RWPE1 (cell line): ENCODE measurements around the gene LRRN4CL.
A peak's percentile ranks its signal among the peaks of the same experiment; 100 is the strongest.

ENCODE experiments used
- CTCF ChIA-PET: fragments of 350-600 bp; sonication (Branson Sonifier 250); formaldehyde crosslinking; extraction: SDS; loops from one replicate; lab custom pipeline; 2021; lab: Yijun Ruan, JAX
- POLR2A ChIA-PET: fragments of 400-600 bp; formaldehyde crosslinking; extraction: SDS; loops from one replicate; lab custom pipeline; 2020; ENCODE audit warnings: antibody characterized with exemption; ENCODE audit not compliant: low non-redundant PET; lab: Yijun Ruan, JAX
- DNase-seq: peaks from one replicate; pipeline ENCODE4 v3.0.0; 2012; ENCODE audit warnings: low spot score
- H3K27ac ChIP-seq: fragments of 450-650 bp; 2 replicates; pipeline ENCODE4 v1.5.1; 2017
- CTCF ChIP-seq: fragments of 450-650 bp; conservative IDR thresholded peaks from 2 replicates; pipeline ENCODE4 v1.5.1; 2017; ENCODE audit warnings: low read depth, mild to moderate bottlenecking

The LRRN4CL gene

DNA sequence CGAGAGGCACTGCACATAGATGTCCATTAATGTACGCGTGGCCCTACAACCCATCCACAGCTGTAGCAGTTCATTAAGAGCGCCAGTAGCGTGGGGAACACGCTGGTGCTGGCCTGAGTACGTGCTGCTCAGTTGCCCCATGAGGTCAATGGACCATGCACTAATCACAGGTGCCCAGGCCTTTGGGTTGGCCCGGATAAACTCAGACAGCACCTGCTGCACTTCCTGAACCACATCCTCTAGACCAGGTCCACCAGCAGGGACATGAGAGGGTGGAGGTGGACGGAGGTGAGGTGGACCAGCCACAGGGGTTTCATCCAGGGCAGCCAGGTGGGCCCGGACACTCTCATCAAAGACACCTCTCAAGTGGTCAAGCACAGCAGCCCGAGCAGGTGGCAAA is 39.8 kb downstream of the LRRN4CL start:
- H3K27ac ChIP-seq, result peak overlapping the region; percentile 87
- no peak for DNase-seq
- TF ChIP-seq CTCF, result no peak
- ChIA-PET POLR2A (no interaction called here), CTCF (interaction anchor here (0.6 kb wide), 1 partner anchor 38 kb away, joined by 3 read pairs; no protein-coding TSS in a partner anchor)

GRCh38 chr11:62648967-62649364 is 40.4 kb downstream of the LRRN4CL start:
- TF ChIP-seq CTCF, result no peak
- POLR2A ChIA-PET, result no interaction called here
- H3K27ac ChIP-seq, result peak overlapping the region; percentile 87
- CTCF ChIA-PET, result no interaction called here
- DNase-seq, result no peak

- CTCF ChIA-PET, result interaction anchor here (0.9 kb wide), 1 partner anchor 36 kb away, joined by 3 read pairs; no protein-coding TSS in a partner anchor
- H3K27ac ChIP-seq, result peak overlapping the region; percentile 87
- no peak for TF ChIP-seq CTCF
- no peak for DNase-seq
- POLR2A ChIA-PET, result interaction anchor here (0.6 kb wide), 1 partner anchor 27 kb away, joined by 12 read pairs; no protein-coding TSS in a partner anchor
These were observed 41.0 kb downstream of the LRRN4CL start for GRCh38 chr11:62648185-62648966.

DNA sequence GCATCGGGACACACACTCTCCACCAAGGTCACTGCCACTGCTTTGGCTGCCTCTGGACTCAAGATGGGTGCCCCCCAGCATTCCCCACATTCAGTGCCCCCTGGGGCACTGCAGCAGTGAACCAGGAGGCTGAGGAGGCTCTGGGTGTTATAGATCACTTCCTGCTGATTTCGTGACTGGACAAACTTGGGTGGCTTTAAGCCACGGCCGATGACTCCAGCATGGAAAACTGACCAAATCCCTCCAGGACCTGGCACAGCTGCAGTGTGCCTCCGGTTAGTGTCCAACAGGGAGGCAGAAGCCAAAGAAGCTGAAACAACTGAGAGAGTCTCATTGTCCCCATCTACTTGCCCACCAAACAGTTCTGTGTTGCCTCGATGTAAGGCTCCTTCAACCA is 41.7 kb downstream of the LRRN4CL start:
- CTCF ChIA-PET, result interaction anchor here (0.9 kb wide), 1 partner anchor 36 kb away, joined by 3 read pairs; no protein-coding TSS in a partner anchor

DNA sequence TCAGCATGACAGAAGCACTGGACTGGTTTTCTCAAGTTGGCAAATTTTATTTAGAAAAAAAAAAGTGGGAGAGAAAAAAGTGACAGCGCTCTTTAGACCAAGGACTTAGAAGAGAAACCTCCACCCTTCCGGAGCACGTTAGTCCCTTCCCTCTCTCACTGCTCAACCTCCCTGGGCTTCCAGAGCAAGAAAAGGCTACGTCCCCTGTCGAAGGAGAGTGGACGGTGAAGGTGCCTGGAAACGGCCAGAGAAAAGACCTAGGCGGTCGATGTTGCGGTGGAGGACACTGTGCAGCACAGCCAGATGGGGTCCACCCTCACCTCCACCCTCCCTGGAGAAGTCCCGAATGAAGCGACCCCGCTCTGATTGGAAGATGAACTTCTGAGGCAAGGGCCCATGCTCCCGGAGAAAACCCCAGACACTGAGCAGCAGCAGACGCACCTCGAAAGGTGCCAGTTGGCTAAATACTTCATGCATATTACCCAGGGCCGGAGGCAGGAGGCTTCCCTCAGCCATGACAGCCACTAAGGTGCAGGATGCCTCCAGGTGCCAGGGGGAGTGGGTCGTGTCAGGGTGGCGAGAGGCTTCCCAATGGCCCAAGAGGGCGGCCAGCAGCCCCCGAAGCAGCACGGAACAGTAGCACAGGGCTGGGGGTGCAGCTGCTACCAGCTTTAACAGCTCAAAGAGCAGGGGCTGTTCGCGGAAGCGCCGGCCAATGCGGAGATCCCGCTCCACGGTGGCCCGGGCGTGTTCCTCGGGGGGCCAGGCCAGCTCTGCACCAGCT is 42.3 kb downstream of the LRRN4CL start:
- no peak for DNase-seq
- ChIA-PET CTCF (interaction anchor here (0.6 kb wide), 1 partner anchor 65 kb away, joined by 4 read pairs; no protein-coding TSS in a partner anchor), POLR2A (interaction anchor here (0.6 kb wide), 2 partner anchors 13 to 55 kb away, joined by 4 read pairs; partner anchors contain the start of gene TUT1)
- TF ChIP-seq CTCF, result no peak
- peak overlapping the region; percentile 87 for H3K27ac ChIP-seq

More for the DNA sequence above, 41.7 kb downstream of the LRRN4CL start:
- POLR2A ChIA-PET, result no interaction called here
- no peak for TF ChIP-seq CTCF
- peak overlapping the region; percentile 87 for H3K27ac ChIP-seq
- DNase-seq, result no peak
